Measurements from ENCODE around the gene PPM1B.

PPM1B gene

GRCh38 chr2:44218771-44219170, 50.1 kb downstream of the PPM1B start:
- Histone ChIP-seq H3K79me2 (ENCODE audit: insufficient read depth, low read depth) (no peaks in the 10 kb centered on the region; the same call in 1 of the 2 replicates), H3K36me3 (ENCODE audit: insufficient read depth) (no peaks in the 10 kb centered on the region), H4K20me1 (ENCODE audit: insufficient read depth) (no peaks in the 10 kb centered on the region), H2AFZ (ENCODE audit: low read depth) (no peak overlapping the region), H3K9ac (no peak overlapping the region), H3K27me3 (ENCODE audit: insufficient read depth, low read depth) (no peaks in the 10 kb centered on the region), H3K27ac (no peak overlapping the region), H3K4me1 (ENCODE audit: low read depth, poor library complexity, severe bottlenecking) (no peaks in the 10 kb centered on the region), H3K4me3 (IDR thresholded peaks at IDR 0.05; ENCODE audit: insufficient read depth, low read depth, low read length) (no peak overlapping the region), H3K4me2 (no peak overlapping the region)
- no peak for TF ChIP-seq CTCF (conservative IDR thresholded peaks at IDR 0.05; ENCODE audit: low read depth, low read length)

- Histone ChIP-seq H2AFZ (ENCODE audit: low read depth) (no peak overlapping the region), H3K27ac (no peak overlapping the region), H3K9ac (no peak overlapping the region), H3K36me3 (ENCODE audit: insufficient read depth) (no peaks in the 10 kb centered on the region), H3K4me1 (ENCODE audit: low read depth, poor library complexity, severe bottlenecking) (no peaks in the 10 kb centered on the region), H3K79me2 (ENCODE audit: insufficient read depth, low read depth) (no peaks in the 10 kb centered on the region), H3K27me3 (ENCODE audit: insufficient read depth, low read depth) (no peaks in the 10 kb centered on the region), H4K20me1 (ENCODE audit: insufficient read depth) (no peaks in the 10 kb centered on the region), H3K4me3 (IDR thresholded peaks at IDR 0.05; ENCODE audit: insufficient read depth, low read depth, low read length) (no peak overlapping the region), H3K4me2 (no peak overlapping the region)
- no peak for TF ChIP-seq CTCF (conservative IDR thresholded peaks at IDR 0.05; ENCODE audit: low read depth, low read length)
Measured at GRCh38 chr2:44226753-44227152, 58.1 kb downstream of the PPM1B start.

GRCh38 chr2:44230378-44230777, 61.7 kb downstream of the PPM1B start:
- Histone ChIP-seq H3K4me1 (ENCODE audit: low read depth, poor library complexity, severe bottlenecking) (no peaks in the 10 kb centered on the region), H3K36me3 (ENCODE audit: insufficient read depth) (no peaks in the 10 kb centered on the region), H3K27ac (no peak overlapping the region), H2AFZ (ENCODE audit: low read depth) (no peak overlapping the region), H3K4me2 (no peak overlapping the region), H4K20me1 (ENCODE audit: insufficient read depth) (no peaks in the 10 kb centered on the region), H3K79me2 (ENCODE audit: insufficient read depth, low read depth) (no peaks in the 10 kb centered on the region), H3K4me3 (IDR thresholded peaks at IDR 0.05; ENCODE audit: insufficient read depth, low read depth, low read length) (no peak overlapping the region), H3K27me3 (ENCODE audit: insufficient read depth, low read depth) (no peaks in the 10 kb centered on the region), H3K9ac (no peak overlapping the region)
- no peak for TF ChIP-seq CTCF (conservative IDR thresholded peaks at IDR 0.05; ENCODE audit: low read depth, low read length)

- Histone ChIP-seq H3K4me1 (ENCODE audit: low read depth, poor library complexity, severe bottlenecking) (peaks cover 12% of the 10 kb centered on the region), H3K4me2 (no peak overlapping the region), H3K4me3 (IDR thresholded peaks at IDR 0.05; ENCODE audit: insufficient read depth, low read depth, low read length) (no peak overlapping the region), H3K27me3 (ENCODE audit: insufficient read depth, low read depth) (no peaks in the 10 kb centered on the region), H3K9ac (no peak overlapping the region), H3K27ac (no peak overlapping the region), H2AFZ (ENCODE audit: low read depth) (no peak overlapping the region), H3K79me2 (ENCODE audit: insufficient read depth, low read depth) (no peaks in the 10 kb centered on the region), H4K20me1 (ENCODE audit: insufficient read depth) (no peaks in the 10 kb centered on the region), H3K36me3 (ENCODE audit: insufficient read depth) (no peaks in the 10 kb centered on the region)
- TF ChIP-seq CTCF (conservative IDR thresholded peaks at IDR 0.05; ENCODE audit: low read depth, low read length) = no peak
Measured at GRCh38 chr2:44233450-44234128, 64.9 kb downstream of the PPM1B start.

Data from KMS-11 (cell line).